Measurements from ENCODE around the gene PFN3.

PFN3 gene

DNA sequence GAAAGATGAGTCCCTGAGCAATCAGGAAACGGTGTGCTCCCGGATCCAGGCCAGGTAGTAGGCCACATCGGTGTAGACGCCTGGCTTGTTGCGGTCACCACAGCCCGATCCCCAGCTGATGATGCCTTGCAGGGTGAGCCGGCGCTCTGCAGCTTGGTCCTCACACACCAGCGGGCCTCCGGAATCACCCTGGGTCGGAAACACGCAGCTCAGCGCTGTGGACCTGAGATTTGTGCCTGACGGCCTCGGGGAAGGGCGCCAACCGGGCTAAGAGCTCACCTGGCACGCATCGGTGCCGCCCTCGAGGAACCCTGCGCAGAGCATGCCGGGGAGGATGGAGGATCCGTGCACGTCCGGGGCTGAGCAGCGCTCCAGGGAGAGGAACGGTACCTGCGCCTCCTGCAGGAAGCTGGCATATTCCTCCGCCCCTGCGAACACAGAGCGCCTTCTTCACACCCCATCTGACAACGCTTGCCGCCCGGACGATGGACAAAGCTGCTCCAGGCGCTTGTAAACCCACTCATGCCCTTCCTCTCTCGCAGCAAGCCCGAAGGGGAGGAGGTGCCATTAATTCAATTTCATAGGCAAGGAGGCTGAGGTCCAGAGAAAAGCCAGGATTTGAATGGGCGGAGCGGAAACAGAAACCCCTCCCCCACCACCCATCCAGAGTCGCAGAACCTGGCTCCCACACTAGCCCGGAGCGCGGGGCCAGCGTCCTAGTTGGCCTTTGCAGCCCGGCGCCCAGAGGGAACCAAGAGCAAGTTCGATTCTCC, 2.0 kb upstream of the PFN3 start:
- FAIRE-seq (peak; percentile 42), DNase-seq (ENCODE audit: insufficient read length, low spot score) (peak; percentile 62)

DNA sequence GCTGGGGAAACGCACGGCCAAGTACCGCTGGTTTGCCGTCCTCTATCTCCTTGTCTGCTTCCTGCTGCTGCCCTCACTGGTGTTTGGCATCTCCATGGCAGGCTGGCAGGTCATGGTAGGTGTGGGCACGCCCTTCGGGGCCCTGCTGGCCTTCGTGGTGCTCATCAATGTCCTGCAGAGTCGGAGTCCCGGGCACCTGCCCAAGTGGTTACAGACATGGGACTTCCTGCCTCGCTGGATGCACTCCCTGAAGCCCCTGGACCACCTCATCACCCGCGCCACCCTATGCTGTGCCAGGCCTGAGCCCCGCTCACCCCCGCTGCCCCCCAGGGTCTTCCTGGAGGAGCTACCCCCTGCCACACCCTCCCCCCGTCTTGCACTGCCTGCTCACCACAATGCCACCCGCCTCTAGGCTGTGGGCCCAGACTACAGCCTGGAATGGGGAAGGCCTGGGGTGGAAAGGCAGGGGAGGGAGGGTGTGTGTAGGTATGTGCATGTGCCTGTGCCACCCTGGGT, 2.5 kb downstream of the PFN3 start:
- FAIRE-seq (no peak), DNase-seq (ENCODE audit: insufficient read length, low spot score) (no peak)

DNA sequence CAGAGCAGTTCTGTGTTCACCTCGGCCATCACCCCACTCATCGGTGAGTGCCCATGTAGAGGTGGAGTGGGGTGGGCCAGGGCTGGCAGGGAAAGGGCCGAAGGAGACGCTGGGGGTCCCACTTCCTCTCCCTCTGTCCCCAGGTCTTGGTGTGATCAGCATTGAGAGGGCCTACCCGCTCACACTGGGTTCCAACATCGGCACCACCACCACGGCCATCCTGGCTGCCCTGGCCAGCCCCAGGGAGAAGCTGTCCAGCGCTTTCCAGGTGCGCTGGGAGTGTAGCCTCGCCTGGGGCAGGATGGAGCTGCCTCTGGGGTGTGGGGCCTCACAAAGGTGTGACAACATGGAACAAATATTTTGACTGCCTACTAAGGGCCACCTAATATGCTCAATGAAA, 3.7 kb downstream of the PFN3 start:
- FAIRE-seq: no peak
- DNase-seq (ENCODE audit: insufficient read length, low spot score): no peak

DNA sequence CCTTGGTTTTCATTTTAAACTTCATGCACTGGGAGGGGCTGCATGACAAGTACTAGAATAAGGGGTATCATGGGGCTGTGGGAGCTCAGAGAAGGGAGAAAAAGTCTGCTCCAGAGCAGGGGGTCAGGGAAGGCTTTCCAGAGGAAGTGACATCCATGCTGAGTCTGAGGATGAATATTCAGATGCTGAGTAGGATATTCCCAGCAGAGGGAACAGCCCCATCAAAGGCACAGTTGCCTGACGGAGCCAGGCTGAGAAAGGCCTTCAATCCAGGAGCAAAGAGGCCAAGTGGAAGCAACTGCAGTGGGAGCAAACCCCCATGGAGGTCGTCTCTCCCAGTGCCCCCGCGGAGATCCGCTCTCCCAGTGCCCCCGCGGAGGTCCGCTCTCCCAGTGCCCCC, 4.4 kb downstream of the PFN3 start:
- FAIRE-seq (no peak), DNase-seq (ENCODE audit: insufficient read length, low spot score) (no peak)

GRCh38 chr5:177393990-177394389, 6.5 kb downstream of the PFN3 start:
- FAIRE-seq (no peak), DNase-seq (ENCODE audit: insufficient read length, low spot score) (no peak)

- FAIRE-seq (no peak), DNase-seq (ENCODE audit: insufficient read length, low spot score) (no peak)
Measured at GRCh38 chr5:177393206-177393765, 7.2 kb downstream of the PFN3 start.

GRCh38 chr5:177392765-177393164, 7.7 kb downstream of the PFN3 start:
- no peak for DNase-seq (ENCODE audit: insufficient read length, low spot score)
- FAIRE-seq: no peak

DNA sequence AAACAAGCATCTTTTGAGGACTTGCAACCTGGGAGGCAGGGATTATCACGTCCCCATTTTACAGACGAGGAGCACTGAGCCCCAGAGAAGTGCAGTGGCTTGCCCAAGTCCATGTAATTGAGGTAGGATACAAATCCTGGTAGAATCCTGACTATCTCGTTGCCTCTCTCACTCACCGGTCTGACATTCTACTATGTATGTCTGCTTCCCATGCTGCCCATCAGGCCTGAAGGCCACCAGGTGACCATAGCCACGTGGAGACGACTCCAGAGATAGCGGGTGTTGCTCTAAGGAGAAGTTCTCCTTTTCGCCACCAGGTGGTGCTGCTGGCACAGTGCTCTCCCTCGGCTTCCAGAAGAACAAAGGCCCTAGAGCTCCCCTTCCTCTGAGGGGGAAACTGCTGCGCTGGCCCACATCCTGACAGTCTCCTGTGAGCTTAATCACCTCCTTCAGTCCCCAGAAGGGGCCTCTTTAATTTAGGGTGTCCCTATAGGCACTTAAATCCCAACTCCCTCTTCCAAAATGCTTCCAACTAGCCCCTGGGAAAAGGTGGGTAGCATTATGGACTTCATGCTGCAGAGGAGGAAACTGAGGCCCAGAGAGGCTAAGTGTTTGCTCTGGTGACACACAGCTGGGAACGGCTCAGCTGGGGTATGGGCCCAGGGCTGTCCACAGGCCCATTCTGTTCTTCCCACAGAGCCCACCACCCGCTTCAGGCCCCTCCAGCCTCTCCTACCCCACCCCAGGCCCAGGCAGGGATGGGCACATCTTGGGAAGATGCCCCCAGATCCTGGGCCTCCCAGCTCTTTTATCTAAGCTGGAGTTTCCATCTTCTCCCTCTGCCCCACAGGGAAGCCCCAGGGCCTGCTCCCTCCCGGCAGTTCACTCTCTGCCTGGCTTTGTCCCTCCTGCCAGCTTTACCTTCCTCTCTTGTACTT, 9.8 kb downstream of the PFN3 start:
- peak; percentile 92 for FAIRE-seq

GRCh38 chr5:177389241-177390169, 11.0 kb downstream of the PFN3 start:
- DNase-seq (ENCODE audit: insufficient read length, low spot score) (peak; percentile 71), FAIRE-seq (peak; percentile 72)

More for the DNA sequence above, 9.8 kb downstream of the PFN3 start:
- peak; percentile 93 for DNase-seq (ENCODE audit: insufficient read length, low spot score)

GRCh38 chr5:177388521-177389052, 11.9 kb downstream of the PFN3 start:
- no peak for DNase-seq (ENCODE audit: insufficient read length, low spot score)
- no peak for FAIRE-seq

- no peak for DNase-seq (ENCODE audit: insufficient read length, low spot score)
- no peak for FAIRE-seq
Measured at GRCh38 chr5:177387405-177387804, 13.1 kb downstream of the PFN3 start.

- FAIRE-seq: no peak
- DNase-seq (ENCODE audit: insufficient read length, low spot score): no peak
Measured at GRCh38 chr5:177386542-177386941, 13.9 kb downstream of the PFN3 start.

DNA sequence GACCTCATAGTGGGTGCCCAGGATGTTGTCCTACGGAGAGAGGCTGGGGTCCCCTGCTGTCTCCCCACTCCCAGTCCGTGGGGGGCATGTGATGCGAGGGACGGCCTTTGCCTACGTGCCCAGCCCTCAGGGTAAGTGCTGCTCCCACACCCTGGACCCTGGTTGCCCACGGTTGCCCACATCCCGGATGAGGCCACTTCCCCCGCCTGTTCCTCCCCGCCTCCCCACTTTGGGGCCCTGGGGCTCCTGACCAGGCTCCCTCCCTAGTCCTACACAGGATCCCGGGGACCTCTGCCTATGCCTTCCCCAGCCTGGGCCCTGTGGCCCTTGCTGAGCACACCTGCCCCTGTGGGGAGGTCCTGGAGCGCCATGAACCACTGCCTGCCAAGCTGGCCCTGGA, 14.7 kb downstream of the PFN3 start:
- FAIRE-seq: no peak
- no peak for DNase-seq (ENCODE audit: insufficient read length, low spot score)

DNA sequence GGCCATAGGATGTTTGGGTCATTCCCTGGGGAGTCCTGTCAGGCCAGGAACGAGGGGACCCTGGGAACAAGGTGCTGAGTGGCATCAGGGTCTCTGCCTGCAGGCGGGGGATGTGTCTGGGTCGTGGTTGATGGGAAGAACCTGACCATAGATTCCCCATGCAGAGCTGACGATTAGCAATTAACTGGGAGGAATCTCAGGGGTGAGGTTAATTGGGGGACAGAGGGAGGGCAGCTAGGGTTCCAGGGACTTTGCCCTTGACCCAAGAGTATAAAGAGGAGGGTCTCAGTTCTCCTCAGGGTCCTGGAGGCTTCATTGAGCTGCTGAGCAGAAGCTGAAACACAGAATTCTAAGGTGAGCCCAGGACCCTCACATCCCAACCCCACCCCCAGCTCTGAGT, 16.3 kb downstream of the PFN3 start, which contains the start of gene SLC34A1:
TSS of gene SLC34A1 (plus strand) at position 301 of the 400 bp plus-strand sequence. CDS start 1,308 bp downstream, outside the sequence.
- DNase-seq (ENCODE audit: insufficient read length, low spot score) (no peak), FAIRE-seq (no peak)

DNA sequence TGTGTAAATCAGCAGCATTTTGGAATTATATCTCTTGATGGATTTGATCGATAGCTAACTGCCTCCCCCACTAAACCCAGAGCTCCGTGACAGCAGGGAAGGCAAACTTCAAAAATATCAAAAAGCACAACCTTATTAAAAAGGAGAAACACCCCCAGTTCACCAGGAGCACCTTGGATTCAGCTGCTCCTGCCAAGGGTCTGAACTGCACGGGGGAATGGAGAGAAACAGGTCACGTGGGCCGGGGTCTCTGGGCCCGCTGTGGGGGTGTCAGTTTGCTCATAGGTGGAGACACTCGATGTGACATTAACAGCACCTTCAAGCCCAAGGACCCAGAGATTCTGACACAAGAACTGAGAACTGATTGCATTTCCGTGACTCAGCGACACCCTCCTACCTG, 17.3 kb downstream of the PFN3 start:
- FAIRE-seq (no peak), DNase-seq (ENCODE audit: insufficient read length, low spot score) (no peak)

DNA sequence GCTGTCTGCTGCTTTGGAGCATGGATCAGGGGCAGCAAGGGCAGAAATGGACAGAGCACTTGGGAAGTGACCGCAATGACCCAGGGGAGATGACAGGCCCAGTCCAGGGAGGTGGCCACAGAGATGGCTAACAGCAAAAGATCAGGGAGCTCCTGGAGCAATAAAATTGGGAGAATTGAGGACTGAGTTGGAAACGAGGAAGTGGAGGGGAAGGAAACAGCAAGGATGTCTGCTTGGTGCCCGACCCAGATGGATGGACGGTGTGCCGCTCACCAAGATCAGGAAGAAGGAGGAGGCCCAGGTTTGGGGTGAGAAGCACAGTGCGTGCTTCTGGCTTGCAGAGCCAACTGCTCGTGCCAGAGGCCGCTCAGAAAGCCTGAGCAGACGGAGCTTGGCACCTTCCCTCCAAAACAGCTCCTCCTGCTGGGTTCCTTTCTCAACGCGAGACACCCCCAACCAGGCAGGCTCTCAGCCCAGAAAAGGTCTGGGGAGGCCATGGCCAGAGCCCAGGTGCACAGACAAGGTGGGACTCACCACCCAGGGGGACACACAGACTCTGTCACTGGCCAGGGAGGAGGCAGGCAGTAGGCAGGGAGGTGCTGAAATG, 17.9 kb downstream of the PFN3 start:
- DNase-seq (ENCODE audit: insufficient read length, low spot score) (no peak), FAIRE-seq (no peak)

GRCh38 chr5:177380805-177381126, 19.7 kb downstream of the PFN3 start:
- FAIRE-seq: no peak
- no peak for DNase-seq (ENCODE audit: insufficient read length, low spot score)

DNA sequence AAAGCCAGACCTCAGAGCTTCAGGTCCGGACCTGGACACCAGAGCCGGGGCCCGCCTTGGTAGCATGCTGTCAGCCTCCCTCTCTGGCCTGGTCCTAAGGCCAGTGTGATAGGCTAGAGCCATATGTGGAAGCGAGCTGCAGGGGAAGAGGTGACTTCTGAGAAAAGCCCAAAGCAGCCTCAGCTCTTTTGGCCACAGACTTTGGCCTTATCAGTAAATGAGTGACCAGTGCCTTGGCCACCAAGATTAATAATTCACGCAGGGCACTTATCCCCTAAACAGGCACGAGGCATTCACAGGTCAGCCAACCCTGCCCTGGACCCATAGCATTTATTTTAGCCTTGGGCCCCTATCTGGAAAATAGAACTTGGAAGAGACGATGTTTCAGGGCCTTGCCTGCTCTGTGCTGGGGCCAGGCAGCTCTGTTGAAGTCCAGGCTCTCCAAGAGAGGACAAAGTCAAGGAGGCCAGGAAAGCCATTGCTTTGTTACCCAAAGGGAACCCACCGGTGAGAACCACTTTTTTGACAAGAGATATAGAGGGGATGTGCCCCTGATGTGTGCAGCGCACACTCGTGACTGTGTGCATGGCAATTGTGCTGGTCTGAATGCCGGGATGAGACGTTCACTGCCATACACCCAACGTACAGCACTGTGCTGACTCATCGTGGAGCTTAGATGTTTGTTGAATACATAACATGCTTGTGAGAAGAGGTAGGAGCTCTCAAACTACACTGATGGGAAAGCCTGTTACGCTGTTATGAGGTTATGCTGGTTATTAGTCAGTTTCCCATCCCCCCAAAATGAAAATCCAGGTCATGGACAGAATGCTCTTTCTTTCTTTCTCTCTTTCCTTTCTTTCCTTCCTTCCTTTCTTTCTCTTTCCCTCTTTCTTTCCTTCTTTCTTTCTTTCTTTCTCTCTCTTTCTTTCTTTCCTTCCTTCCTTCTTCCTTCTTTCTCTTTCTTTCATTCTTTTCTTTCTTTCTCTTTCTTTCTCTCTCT, 21.3 kb downstream of the PFN3 start:
- FAIRE-seq: peak; percentile 52
- peak; percentile 38 for DNase-seq (ENCODE audit: insufficient read length, low spot score)

All from HTR-8/SVneo (cell line).